Panc1 (cell line): Measurements from ENCODE around the gene MLLT3. TPM values are rescaled to one million over a fixed set of nuclear protein-coding genes. Genes with fewer than 3 reads are reported as not detected.

ENCODE experiments used
- ATAC-seq: fragments of 200-7000 bp; cut with Tn5 transposase; 2 replicates; pipeline ENCODE4 v1.9.1; 2020; ENCODE audit warnings: mild to moderate bottlenecking, moderate library complexity
- BruUV-seq: library from RNA; stranded (reverse); fragments of 400-500 nt; replicated peaks from 2 replicates; lab custom pipeline; 2021; lab: Mats Ljungman, UMichigan
- CTCF ChIA-PET: fragments of 300-600 bp; sonication (Branson Sonifier 250); formaldehyde crosslinking; loops from one replicate; lab custom pipeline; 2022; ENCODE audit warnings: antibody characterized with exemption; lab: Charles Lee
- POLR2A ChIA-PET: fragments of 300-600 bp; sonication (Branson Sonifier 250); formaldehyde crosslinking; loops from one replicate; lab custom pipeline; 2022; ENCODE audit warnings: antibody characterized with exemption; lab: Charles Lee
- DNase-seq: peaks from one replicate; pipeline ENCODE4 v3.0.0-alpha.2; 2010; ENCODE audit warnings: low read depth, low spot score
- H3K27ac ChIP-seq: 2 replicates; pipeline ENCODE4 v1.5.1; 2011; ENCODE audit warnings: mild to moderate bottlenecking, low read length, inconsistent platforms
- H3K27me3 ChIP-seq: fragments of 200-500 bp; sonication (Bioruptor generic); 2 replicates; pipeline ENCODE4 v1.6.0; 2014; ENCODE audit warnings: low read length, inconsistent platforms; ENCODE audit not compliant: control insufficient read depth, insufficient read depth
- H3K36me3 ChIP-seq: fragments of 200-500 bp; sonication (Bioruptor generic); 2 replicates; pipeline ENCODE4 v1.5.1; 2014; ENCODE audit warnings: inconsistent platforms, mild to moderate bottlenecking, low read length, moderate library complexity; ENCODE audit not compliant: control insufficient read depth, insufficient read depth
- H3K4me1 ChIP-seq: 2 replicates; pipeline ENCODE4 v1.5.1; 2011; ENCODE audit warnings: inconsistent platforms, mild to moderate bottlenecking, low read length, moderate library complexity; ENCODE audit not compliant: control insufficient read depth, insufficient read depth
- H3K4me3 ChIP-seq, 2 experiments: 2 replicates each; pipeline ENCODE4 v1.5.1; 2011 to 2012; ENCODE audit warnings: low read depth in 2 of 2, low read length in 2 of 2, mild to moderate bottlenecking in 2 of 2, inconsistent platforms in 1 of 2, moderate library complexity in 1 of 2
- H3K9me3 ChIP-seq: fragments of 200-500 bp; sonication (Bioruptor generic); 2 replicates; pipeline ENCODE4 v1.5.1; 2014; ENCODE audit warnings: low read depth, mild to moderate bottlenecking, inconsistent platforms, low read length, moderate library complexity; ENCODE audit not compliant: control insufficient read depth, insufficient read depth
- POLR2AphosphoS5 ChIP-seq: IDR thresholded peaks from 2 replicates; pipeline ENCODE4 v1.6.1; 2012; ENCODE audit warnings: mild to moderate bottlenecking, low read depth, low read length, moderate library complexity
- SIN3A ChIP-seq: IDR thresholded peaks from 2 replicates; pipeline ENCODE4 v1.6.1; 2012; ENCODE audit warnings: low read depth, mild to moderate bottlenecking, low read length, moderate library complexity, borderline replicate concordance; ENCODE audit not compliant: insufficient read depth
- TCF7L2 ChIP-seq: IDR thresholded peaks from 2 replicates; pipeline ENCODE4 v1.6.1; 2011; ENCODE audit warnings: mild to moderate bottlenecking, low read depth, low read length, inconsistent platforms
- in situ Hi-C: cut with HindIII; loops from 2 replicates; pipeline ENCODE4 v1.10.0; 2016; ENCODE audit warnings: low sequenced_read_pairs, low pct_unique_long_range_greater_than_20kb
- intact Hi-C: fragments of 100-400 bp; cut with micrococcal nuclease; formaldehyde crosslinking; loops from one replicate; pipeline ENCODE4 v1.10.0; 2022; ENCODE audit not compliant: unreplicated experiment
- total RNA-seq: library from RNA; stranded (reverse); gene quantifications from one replicate; pipeline ENCODE4 v1.2.1, GENCODE V29; 2021; ENCODE audit not compliant: unreplicated experiment
- TF ChIP-seq, protein P1 (sequence below), 2 experiments: IDR thresholded peaks; 2 replicates each; pipeline ENCODE4 v1.6.1; 2011 to 2012; ENCODE audit warnings: low read depth in 2 of 2, control low read depth in 1 of 2, low read length in 1 of 2, mild to moderate bottlenecking in 1 of 2, moderate library complexity in 1 of 2; ENCODE audit not compliant: insufficient read depth in 1 of 2
- TF ChIP-seq, protein P2 (sequence below): fragments of 450-650 bp; IDR thresholded peaks from 2 replicates; pipeline ENCODE4 v1.5.1; 2017; ENCODE audit warnings: mild to moderate bottlenecking

The MLLT3 gene
- total RNA-seq, 1 experiment from 2014 or later = 0.49 TPM

GRCh38 chr9:20562051-20562450 lies 60.2 kb downstream of the MLLT3 start:
- Histone ChIP-seq H3K27me3 (no peaks in the 10 kb centered on the region), H3K4me1 (no peaks in the 10 kb centered on the region), H3K9me3 (no peaks in the 10 kb centered on the region), H3K36me3 (no peaks in the 10 kb centered on the region), H3K4me3 (no peak overlapping the region), H3K27ac (no peak overlapping the region)
- no peak for TF ChIP-seq SIN3A
- TF ChIP-seq, protein P1, sequence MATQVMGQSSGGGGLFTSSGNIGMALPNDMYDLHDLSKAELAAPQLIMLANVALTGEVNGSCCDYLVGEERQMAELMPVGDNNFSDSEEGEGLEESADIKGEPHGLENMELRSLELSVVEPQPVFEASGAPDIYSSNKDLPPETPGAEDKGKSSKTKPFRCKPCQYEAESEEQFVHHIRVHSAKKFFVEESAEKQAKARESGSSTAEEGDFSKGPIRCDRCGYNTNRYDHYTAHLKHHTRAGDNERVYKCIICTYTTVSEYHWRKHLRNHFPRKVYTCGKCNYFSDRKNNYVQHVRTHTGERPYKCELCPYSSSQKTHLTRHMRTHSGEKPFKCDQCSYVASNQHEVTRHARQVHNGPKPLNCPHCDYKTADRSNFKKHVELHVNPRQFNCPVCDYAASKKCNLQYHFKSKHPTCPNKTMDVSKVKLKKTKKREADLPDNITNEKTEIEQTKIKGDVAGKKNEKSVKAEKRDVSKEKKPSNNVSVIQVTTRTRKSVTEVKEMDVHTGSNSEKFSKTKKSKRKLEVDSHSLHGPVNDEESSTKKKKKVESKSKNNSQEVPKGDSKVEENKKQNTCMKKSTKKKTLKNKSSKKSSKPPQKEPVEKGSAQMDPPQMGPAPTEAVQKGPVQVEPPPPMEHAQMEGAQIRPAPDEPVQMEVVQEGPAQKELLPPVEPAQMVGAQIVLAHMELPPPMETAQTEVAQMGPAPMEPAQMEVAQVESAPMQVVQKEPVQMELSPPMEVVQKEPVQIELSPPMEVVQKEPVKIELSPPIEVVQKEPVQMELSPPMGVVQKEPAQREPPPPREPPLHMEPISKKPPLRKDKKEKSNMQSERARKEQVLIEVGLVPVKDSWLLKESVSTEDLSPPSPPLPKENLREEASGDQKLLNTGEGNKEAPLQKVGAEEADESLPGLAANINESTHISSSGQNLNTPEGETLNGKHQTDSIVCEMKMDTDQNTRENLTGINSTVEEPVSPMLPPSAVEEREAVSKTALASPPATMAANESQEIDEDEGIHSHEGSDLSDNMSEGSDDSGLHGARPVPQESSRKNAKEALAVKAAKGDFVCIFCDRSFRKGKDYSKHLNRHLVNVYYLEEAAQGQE (IDR thresholded peaks at IDR 0.05; ENCODE audit: insufficient read depth in 1 of 2, low read depth in 2 of 2, low read length in 1 of 2) = no peak
- TF ChIP-seq, protein P2, sequence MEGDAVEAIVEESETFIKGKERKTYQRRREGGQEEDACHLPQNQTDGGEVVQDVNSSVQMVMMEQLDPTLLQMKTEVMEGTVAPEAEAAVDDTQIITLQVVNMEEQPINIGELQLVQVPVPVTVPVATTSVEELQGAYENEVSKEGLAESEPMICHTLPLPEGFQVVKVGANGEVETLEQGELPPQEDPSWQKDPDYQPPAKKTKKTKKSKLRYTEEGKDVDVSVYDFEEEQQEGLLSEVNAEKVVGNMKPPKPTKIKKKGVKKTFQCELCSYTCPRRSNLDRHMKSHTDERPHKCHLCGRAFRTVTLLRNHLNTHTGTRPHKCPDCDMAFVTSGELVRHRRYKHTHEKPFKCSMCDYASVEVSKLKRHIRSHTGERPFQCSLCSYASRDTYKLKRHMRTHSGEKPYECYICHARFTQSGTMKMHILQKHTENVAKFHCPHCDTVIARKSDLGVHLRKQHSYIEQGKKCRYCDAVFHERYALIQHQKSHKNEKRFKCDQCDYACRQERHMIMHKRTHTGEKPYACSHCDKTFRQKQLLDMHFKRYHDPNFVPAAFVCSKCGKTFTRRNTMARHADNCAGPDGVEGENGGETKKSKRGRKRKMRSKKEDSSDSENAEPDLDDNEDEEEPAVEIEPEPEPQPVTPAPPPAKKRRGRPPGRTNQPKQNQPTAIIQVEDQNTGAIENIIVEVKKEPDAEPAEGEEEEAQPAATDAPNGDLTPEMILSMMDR = no peak
- POLR2A ChIA-PET = no interaction called here
- DNase-seq (no peak), ATAC-seq (no peak)
- in situ Hi-C loops = no loop called here
- no TSS peak for BruUV-seq
- CTCF ChIA-PET = no interaction called here
- intact Hi-C loops = no loop called here

DNA sequence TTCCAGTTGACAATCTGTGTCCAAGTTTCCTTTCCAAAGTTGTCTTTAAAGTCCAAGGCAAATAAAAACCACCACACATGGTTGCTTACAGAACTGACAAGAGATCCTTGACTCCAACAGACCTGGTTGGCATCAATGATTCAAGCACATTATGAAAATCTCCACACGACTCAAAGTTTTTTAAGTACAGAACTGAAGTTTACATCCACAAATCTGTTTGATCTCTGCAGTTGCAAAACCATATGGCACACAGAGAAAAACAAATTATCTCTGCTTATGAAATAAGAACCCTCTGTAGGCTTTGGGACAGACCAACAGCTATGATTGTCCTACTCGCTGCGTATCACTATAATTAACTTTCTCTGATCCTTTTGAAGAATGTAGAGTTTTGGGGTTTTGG lies 60.8 kb downstream of the MLLT3 start:
- TF ChIP-seq POLR2AphosphoS5 = no peak
- TF ChIP-seq SIN3A = no peak
- TF ChIP-seq TCF7L2 = no peak
- TF ChIP-seq, protein P1 (IDR thresholded peaks at IDR 0.05; ENCODE audit: insufficient read depth in 1 of 2, low read depth in 2 of 2, low read length in 1 of 2) = no peak
- TF ChIP-seq, protein P2 = no peak
- Histone ChIP-seq H3K4me3 (no peak overlapping the region), H3K27ac (no peak overlapping the region), H3K4me1 (no peaks in the 10 kb centered on the region), H3K27me3 (no peaks in the 10 kb centered on the region), H3K9me3 (no peaks in the 10 kb centered on the region), H3K36me3 (no peaks in the 10 kb centered on the region)
- no TSS peak for BruUV-seq
- CTCF ChIA-PET = no interaction called here
- ATAC-seq (no peak), DNase-seq (no peak)
- POLR2A ChIA-PET = no interaction called here
- in situ Hi-C loops = no loop called here
- intact Hi-C loops = no loop called here
